Stimulated activated naive CD4-positive, alpha-beta T cell (primary cell): Measurements from ENCODE around the gene GFRA3.
A peak's percentile ranks its signal among the peaks of the same experiment; 100 is the strongest.
"Not testable (repeated sequence)": the region's sequence is repeated elsewhere in the genome, so short reads cannot be mapped to it uniquely, and the experiment has no call there.

Experiments used
- DNase-seq, 6 experiments: peaks; one replicate each; lab custom pipeline; 2025; lab: John Stamatoyannopoulos, UW

The GFRA3 gene, protein sequence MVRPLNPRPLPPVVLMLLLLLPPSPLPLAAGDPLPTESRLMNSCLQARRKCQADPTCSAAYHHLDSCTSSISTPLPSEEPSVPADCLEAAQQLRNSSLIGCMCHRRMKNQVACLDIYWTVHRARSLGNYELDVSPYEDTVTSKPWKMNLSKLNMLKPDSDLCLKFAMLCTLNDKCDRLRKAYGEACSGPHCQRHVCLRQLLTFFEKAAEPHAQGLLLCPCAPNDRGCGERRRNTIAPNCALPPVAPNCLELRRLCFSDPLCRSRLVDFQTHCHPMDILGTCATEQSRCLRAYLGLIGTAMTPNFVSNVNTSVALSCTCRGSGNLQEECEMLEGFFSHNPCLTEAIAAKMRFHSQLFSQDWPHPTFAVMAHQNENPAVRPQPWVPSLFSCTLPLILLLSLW

DNA sequence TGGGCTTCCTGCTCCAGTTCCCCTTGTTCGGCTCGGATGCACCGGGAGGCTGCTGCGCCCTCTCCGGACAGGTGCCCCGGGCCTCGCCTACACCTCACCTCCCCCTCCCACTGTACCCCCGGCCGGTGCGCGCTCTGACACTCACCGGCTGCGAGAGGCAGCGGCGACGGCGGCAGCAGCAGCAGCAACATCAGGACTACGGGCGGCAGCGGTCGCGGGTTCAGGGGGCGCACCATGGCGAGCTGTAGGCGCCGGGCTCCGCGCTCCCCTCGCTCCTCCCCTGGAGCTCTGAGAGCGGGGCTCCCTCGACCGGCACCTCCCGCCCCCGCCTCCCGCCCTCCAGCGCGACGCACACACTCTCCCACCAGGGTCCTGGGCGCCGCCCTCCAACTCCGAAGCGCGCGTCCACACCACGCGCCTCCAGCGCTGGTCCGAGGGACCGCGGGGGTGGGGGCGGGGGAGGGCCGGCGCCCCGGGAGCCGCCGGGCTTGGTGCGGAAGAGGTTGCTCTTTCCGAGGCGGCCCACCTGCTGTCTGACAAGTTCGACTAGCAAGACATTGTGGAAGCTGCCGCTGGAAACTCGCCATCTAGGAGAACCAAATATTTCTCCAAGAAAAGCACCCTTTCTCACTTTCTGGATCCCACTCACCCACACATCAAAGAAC lies at the start of gene GFRA3:
Gene GFRA3 (minus strand): TSS at position 433 of the 665 bp plus-strand sequence. CDS start 197 bp downstream, at position 236.
- peak in 1 of 6 experiments; percentile 11 for DNase-seq

- DNase-seq = not testable (repeated sequence)
Measured at GRCh38 chr5:138318211-138318610, 43.8 kb upstream of the GFRA3 start.

DNA sequence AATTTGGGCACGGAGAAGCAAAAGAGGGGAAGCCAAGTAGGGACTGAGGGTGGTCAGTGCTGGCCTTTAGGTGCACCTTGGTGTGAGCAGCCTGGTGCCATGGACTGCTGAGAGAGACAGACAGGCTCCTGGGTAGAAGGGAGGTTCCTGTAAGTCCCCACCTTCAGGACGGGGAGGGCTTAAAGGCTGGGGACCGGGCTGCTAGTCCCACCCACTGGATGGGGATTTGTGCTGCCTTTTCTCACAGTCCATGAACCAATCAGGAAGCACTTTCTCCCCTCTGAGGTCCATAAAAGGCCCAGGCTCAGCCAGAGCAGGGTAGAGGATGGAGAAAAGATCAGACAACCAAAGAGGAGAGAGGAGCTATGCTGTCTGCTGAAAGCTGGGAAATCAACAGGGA lies 41.9 kb upstream of the GFRA3 start:
- DNase-seq = no peak

GRCh38 chr5:138315751-138316278 lies 41.4 kb upstream of the GFRA3 start:
- no peak for DNase-seq

- DNase-seq = peak in 1 of 6 experiments; percentile 1
Measured at GRCh38 chr5:138305797-138306196, 31.4 kb upstream of the GFRA3 start.

- no peak for DNase-seq
Measured at GRCh38 chr5:138303372-138303771, 29.0 kb upstream of the GFRA3 start.

DNA sequence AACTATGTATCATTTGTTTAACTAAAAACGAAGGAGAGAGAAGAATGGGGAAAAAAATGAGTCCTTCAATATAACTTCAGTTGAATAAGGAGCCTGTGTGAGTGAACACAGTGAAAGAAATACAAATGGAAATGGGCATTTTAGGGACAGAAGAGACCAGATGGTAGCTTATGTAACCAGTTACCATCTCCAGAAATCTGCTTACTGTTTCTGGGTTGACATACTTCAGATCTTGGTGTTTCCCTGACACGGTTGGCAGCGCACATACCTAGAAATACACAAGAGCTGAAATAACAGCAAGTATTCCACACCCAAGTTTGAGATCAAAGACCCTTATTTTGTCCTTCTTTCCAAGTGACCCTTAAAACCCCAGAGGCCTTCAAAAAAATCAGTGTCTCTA lies 14.9 kb upstream of the GFRA3 start:
- DNase-seq = no peak

DNA sequence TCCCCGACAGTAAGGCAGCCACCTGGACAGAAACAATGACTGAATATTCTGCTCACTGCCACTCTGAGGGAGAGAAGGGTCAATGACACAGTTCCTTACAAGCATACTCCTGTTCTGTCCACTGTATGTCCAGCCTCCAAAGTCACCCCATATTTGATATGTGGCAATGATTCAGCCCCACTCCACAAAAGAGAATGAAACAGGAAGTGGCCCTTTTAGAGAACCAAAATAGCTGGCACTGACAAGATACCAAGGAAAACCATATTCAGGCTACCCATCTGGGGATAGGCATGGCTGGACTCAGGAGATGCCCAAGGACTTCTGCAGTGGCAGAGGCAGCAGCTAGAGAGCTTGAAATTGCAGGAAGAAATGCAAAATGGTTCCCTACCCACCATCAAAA lies 12.8 kb upstream of the GFRA3 start:
- no peak for DNase-seq

DNA sequence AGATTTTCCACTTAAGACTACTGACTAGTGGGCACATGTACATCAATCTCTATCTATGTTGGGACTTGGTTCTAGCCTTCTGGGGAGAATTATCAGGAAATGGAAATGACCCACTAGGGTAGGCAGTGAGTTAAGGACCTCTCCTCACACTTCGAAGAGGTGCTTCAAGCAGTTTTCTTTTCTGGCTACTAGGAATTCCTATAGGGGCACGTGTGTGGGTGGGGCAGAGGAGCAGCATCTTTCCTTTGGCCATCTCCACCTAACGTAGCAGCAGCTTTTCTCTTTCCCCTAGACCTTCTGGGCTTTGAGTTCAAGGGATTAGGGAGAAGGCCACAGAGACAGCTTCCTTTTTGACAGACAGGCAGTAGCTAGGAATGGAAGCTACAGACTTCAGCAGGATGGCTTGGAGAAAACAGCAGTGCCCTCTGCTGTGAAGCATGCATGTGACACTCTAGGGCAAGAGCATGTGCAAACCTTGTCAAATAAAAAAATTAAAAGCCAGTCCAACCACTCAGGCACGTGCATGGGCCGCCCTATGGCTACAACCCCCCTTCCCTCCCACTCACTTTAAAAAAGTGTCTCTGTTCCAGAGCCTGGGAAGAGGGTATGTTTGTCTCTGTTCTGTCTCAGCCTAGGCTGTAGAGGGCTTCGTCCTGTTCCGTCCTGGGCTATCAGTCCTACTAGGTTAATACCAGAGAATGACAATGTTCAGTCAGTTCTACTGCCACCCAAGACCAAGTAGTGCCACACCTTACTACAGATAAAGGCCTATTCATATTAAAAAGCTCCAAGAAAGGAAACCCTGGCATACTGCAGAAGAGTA lies 8.7 kb upstream of the GFRA3 start:
- DNase-seq = no peak

DNA sequence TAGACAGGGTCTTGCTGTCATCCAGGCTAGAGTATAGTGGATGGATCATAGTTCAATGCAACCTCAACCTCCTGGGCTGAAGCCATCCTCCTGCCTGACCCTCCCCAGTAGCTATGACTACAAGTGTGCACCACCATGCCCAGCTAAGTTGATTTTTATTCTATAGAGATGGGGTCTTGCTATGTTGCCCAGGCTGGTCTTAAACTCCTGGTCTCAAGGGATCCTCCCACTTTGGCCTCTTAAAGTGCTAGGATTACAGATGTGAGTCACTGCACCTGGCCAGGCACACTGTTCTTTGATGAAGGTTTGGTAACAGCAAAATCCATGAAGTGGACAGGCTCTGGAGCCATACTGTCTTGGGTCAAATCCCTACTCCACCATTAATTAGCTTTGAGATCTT lies 6.5 kb upstream of the GFRA3 start:
- DNase-seq = no peak

DNA sequence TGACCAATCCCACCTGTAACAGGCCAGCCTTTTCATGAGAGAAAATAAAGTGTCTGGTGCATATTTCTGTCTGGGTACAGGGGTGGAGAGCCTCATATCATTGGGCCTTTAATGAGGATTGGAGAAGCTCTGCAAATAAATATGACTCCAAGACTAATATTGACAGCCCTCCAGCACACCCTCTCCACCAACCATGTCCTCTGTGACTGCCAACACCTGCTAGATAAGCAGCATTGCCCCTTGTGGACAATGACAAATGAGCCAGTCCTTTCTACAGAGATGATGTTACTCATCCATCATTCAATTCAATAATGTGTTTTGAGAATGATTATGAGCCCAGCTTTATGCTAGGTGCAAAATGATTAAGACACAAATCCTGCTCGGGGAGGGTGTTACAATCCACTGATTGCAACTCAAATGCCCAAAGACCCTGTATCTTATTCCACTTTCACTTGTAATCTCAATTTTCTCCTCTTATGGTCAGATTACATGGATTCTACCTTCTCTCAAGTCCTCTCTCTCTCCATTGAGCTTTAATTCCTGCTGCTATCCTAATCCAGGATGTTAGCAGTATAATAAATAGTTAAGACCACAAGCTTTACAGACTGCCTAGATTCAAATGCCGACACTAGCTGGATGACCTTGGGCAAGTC lies 2.1 kb upstream of the GFRA3 start:
- no peak for DNase-seq

- DNase-seq = no peak
Measured at GRCh38 chr5:138275895-138276294, 1.5 kb upstream of the GFRA3 start.

- DNase-seq = no peak
Measured at GRCh38 chr5:138275379-138275782, 960 bp upstream of the GFRA3 start.

- DNase-seq = no peak
Measured at GRCh38 chr5:138273834-138274188, 610 bp downstream of the GFRA3 start.

- DNase-seq = no peak
Measured at GRCh38 chr5:138272681-138273080, 1.7 kb downstream of the GFRA3 start.

GRCh38 chr5:138271281-138271680 lies 3.1 kb downstream of the GFRA3 start:
- DNase-seq = no peak

DNA sequence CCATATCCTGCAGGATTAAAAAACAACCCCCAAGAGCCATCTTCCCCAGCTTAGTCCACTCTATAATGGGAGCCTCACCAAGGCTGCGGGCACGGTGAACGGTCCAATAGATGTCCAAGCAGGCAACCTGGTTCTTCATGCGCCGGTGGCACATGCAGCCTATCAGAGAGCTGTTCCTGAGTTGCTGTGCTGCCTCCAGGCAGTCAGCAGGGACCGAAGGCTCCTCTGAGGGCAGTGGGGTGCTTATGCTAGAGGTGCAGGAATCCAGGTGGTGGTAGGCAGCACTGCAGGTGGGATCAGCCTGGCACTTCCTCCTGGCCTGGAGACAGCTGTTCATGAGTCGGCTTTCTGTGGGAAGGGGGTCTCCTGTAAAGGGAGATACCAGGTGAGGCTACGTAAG lies 10.2 kb downstream of the GFRA3 start:
- DNase-seq = no peak

DNA sequence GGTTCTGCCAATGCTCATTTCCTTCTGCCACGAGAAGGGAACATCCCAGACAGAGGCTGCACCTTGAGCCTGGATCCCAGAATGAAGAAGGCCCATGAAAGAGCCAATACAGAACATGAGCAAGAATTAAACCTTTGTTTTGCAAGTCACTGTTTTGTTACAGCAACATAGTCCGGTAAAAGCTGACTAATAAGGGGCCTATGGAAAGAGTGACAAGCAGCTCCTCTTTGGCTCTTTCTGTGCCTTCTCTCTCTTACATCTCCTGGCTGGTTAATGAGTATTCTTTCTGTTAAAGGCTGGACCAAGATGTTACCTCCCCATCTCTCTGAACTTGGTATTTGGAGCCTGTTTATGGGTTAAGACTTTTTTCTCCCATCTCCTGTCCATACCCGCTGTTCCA lies 10.8 kb downstream of the GFRA3 start:
- DNase-seq = no peak

GRCh38 chr5:138258704-138259292 lies 15.6 kb downstream of the GFRA3 start:
- DNase-seq = no peak

- no peak for DNase-seq
Measured at GRCh38 chr5:138257583-138257982, 16.8 kb downstream of the GFRA3 start.

GRCh38 chr5:138252944-138253343 lies 21.5 kb downstream of the GFRA3 start:
- no peak for DNase-seq

GRCh38 chr5:138247800-138248199 lies 26.6 kb downstream of the GFRA3 start:
- DNase-seq = not testable (repeated sequence)
